PFSK-1 (cell line): ENCODE results near the gene LSM7.

Experiments used
- FOXP2 ChIP-seq: optimal IDR thresholded peaks from 2 replicates; pipeline ENCODE3; 2011; ENCODE audit warnings: borderline replicate concordance, control low read depth, inconsistent platforms; ENCODE audit not compliant: insufficient read depth; ENCODE audit errors: extremely low read length, extremely low read depth
- POLR2AphosphoS5 ChIP-seq: IDR thresholded peaks from 2 replicates; pipeline ENCODE4 v1.6.1; 2012; ENCODE audit warnings: low read depth, mild to moderate bottlenecking, control low read depth, low read length, moderate library complexity
- REST ChIP-seq, 2 experiments: IDR thresholded peaks; 2 replicates each; pipeline versions ENCODE4 v1.6.1 to v1.8.0; 2011 to 2012; ENCODE audit warnings: low read depth in 2 of 2, low read length in 2 of 2, control low read depth in 1 of 2, inconsistent platforms in 1 of 2, mild to moderate bottlenecking in 1 of 2, moderate library complexity in 1 of 2; ENCODE audit not compliant: insufficient read depth in 1 of 2
- SIN3A ChIP-seq: IDR thresholded peaks from 2 replicates; pipeline ENCODE4 v1.6.1; 2012; ENCODE audit warnings: mild to moderate bottlenecking, low read length, moderate library complexity, borderline replicate concordance; ENCODE audit not compliant: insufficient read depth
- TAF1 ChIP-seq: IDR thresholded peaks from 2 replicates; pipeline ENCODE4 v1.6.1; 2012; ENCODE audit warnings: low read length, control low read depth, borderline replicate concordance; ENCODE audit not compliant: insufficient read depth

Gene LSM7

GRCh38 chr19:2371656-2372055 is 43.3 kb upstream of the LSM7 start:
- TF ChIP-seq REST (IDR thresholded peaks at IDR 0.05; ENCODE audit: insufficient read depth in 1 of 2, low read depth in 2 of 2, low read length in 2 of 2) (no peak), SIN3A (no peak), FOXP2 (no peak), POLR2AphosphoS5 (no peak), TAF1 (no peak)

GRCh38 chr19:2365201-2365970 is 37.0 kb upstream of the LSM7 start:
- TF ChIP-seq SIN3A: no peak
- no peak for TF ChIP-seq FOXP2
- TF ChIP-seq TAF1: no peak
- no peak for TF ChIP-seq REST (IDR thresholded peaks at IDR 0.05; ENCODE audit: insufficient read depth in 1 of 2, low read depth in 2 of 2, low read length in 2 of 2)
- no peak for TF ChIP-seq POLR2AphosphoS5

GRCh38 chr19:2363419-2363818 is 35.0 kb upstream of the LSM7 start:
- TF ChIP-seq FOXP2 (no peak), REST (IDR thresholded peaks at IDR 0.05; ENCODE audit: insufficient read depth in 1 of 2, low read depth in 2 of 2, low read length in 2 of 2) (no peak), SIN3A (no peak), TAF1 (no peak), POLR2AphosphoS5 (no peak)

- no peak for TF ChIP-seq SIN3A
- no peak for TF ChIP-seq FOXP2
- TF ChIP-seq POLR2AphosphoS5: no peak
- no peak for TF ChIP-seq TAF1
- TF ChIP-seq REST (IDR thresholded peaks at IDR 0.05; ENCODE audit: insufficient read depth in 1 of 2, low read depth in 2 of 2, low read length in 2 of 2): no peak
Observed at GRCh38 chr19:2362970-2363300, 34.5 kb upstream of the LSM7 start.
